CD4-positive, alpha-beta T cell treated with Interleukin-10 for 1 hour (primary cell): Measurements from ENCODE around the gene GPR35.

Source experiments
- DNase-seq: peaks from one replicate; pipeline ENCODE4 v3.0.0-alpha.2; 2020

The GPR35 gene

DNA sequence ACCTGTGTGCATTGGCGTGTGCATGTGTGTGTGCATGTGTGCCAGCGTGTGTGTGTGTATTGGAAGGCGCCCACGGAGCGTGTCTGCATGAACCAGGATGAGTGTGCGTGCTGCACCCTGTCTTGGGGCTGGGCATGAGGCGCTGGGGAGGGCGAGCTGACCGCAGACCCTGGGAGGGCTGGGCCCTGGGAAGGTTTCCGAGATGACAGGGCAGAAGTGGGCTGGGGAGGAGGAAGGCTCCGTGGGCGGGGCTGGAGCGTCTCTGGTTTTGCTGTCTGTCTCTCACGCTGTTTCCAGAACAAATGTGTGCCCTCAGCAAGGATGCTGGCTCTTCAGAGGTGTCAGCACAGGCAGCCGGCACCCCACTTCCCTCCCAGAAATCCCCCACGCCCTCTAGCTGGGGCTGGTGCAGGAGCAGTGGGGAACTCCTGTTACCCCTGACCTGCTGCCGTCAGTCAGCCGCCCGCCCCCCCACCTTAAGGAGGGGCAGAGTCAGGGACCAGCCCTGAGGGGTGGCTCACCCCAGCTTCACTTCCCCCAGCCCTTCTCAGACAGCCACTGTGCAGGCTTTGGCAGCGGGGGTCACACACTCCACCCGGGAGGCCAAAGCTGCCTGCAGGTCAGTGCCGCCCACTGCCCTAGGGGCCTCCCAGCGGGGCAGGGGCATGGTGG is at the start of gene GPR35:
Gene GPR35 (plus strand): TSS at position 531 of the 672 bp plus-strand sequence. CDS start 4,473 bp downstream, outside the sequence.
- peak; percentile 89 for DNase-seq

DNA sequence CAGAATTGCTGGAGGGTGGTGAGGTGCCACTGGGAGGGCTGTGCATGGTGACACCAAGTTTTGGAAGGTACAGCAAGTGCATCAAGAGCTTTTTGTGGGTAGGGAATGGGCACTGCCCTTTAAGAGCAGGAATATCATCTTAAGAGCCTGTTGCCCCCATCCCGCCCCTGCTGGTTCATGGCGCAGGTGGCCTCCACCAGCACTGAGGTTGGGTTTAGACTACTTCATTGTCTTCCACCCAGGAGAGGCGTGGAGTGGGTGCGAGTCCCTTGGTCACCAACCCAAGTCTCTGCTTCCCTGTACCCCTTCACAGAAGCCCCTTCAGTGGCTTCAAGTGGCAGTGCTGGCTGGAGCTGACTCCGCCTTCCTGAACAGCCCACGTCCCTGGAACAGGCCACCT is 49.2 kb upstream of the GPR35 start:
- no peak for DNase-seq

- no peak for DNase-seq
Observed at GRCh38 chr2:240576436-240577205, 48.7 kb upstream of the GPR35 start.

DNA sequence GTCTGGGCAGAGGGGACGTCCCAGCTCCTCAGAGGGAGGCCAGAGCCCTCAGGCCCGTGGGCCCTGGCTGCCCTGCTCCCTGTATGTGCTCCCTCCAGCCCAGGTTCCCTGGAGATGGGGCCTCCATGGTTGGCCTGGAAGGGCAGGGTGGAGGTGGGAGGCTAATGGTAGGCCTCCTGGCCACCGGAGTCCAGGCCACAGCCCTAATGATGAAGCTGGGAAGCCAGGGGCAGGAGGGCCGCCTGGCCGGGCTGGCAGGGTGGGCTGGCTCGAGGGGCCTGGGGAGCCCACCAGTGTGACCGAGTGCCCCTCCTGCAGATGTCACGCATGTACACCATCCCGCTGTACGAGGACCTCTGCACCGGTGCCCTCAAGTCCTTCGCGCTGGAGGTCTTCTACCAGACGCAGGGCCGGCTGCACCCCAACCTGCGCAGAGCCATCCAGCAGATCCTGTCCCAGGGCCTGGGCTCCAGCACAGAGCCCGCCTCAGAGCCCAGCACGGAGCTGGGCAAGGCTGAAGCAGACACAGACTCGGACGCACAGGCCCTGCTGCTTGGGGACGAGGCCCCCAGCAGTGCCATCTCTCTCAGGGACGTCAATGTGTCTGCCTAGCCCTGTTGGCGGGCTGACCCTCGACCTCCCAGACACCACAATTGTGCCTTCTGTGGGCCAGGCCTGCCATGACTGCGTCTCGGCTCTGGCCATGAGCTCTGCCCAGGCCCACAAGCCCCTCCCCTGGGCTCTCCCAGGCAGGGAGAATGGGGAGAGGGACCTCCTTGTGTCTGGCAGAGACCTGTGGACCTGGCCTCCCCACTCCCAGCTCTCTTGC is 47.8 kb upstream of the GPR35 start:
- no peak for DNase-seq

DNA sequence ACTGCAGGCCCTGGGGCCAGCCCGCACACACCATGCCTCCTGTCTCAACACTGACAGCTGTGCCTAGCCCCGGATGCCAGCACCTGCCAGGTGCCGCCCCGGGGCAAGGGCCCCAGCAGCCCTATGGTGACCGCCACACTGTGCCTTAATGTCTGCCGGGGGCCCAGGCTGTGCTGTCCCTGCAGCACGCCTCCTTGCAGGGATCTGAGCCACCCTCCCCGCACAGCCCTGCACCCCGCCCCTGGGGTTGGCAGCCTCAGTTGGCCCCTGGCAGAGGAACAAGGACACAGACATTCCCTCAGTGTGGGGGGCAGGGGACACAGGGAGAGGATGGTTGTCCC is 47.2 kb upstream of the GPR35 start:
- DNase-seq: no peak

DNA sequence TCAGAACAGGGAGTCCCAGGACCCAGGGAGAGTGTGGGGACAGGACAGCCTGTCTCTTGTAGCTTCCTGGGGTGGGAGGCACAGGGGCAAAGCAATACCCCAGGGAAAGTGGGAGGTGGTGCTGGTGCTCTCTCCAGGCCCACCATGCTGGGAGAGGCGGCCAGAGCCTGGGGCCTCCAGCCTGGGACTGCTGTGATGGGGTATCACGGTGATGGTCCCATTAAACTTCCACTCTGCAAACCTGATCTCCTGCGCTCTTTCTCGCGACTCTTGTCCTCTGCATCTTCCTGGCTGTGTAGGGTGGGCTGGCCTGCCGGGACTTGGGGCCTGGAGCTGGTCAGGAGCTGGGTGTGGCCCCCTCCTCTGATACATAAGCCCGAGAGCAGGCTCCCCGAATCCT is 46.8 kb upstream of the GPR35 start:
- DNase-seq: no peak

DNA sequence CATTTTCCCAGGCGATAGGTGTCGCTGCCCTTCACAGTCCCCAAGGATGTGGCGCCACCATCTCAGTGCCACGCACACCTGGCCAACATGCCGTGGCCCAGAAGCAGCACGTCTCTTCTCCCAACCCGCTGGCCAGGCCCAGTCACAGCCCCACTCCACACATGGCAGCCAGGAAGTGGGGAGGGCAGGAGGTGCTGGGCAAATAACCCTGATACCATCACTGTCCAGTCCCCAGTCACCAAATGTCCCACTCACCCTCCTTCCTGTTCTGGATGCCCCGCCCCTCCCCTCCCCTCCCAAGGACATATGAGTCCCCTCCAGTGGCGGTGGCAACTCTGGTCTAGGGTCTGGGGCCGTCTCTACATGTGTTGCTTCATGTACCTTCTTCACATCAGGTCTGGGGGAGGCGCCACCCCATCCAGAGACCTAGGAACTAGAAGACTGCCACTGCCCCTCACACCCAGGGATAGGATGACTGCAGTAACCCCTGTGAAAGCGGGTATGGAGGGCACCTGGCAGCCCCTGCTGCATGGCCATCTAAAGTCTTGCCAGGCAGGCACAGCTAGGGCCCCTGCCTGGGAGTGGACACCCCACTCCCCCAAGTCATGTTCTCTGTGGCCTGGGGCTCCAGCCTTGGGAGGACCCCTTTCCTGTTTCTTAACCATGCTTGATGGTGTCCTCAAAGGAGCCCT is 46.1 kb upstream of the GPR35 start:
- DNase-seq: no peak

DNA sequence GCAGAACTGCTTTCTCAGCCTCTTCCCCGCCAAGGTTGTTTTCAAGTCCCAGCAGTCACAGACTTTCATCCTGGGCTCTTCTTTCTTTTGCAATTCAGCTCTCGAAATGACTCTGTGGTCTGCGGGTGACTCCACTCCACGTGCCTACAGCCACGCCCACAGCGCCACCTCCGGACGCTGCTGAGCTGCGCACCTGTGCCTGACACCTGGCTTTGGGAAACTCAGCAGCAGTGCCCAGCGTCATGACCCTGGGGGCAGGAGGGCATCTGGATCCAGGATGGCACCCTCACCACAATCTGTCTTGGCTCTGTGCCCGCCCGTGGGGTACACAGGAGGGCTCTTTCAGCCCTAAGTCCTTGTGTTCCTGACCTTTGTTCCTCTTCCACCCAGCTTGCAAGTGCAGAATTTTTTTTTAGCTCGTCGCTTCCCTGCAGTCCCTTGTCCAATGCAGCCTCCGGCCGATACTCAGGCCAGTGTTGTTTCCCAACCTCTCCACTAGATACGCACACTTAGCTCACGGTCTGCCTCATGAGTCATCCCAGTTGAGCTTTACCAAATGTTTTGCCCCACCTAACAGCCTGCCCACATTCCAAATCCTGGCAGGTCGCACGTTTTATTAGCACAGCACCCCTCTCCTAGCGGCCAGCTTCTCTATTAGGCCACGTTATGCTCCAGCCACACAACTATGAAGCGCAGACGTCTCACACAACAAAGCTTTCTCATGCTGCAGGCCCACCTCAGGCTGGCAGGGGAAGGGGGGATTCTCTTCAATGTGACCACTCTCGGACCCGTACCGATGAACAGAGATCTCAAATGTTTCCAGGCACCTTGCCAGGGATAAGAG is 45.3 kb upstream of the GPR35 start:
- DNase-seq: peak; percentile 86

DNA sequence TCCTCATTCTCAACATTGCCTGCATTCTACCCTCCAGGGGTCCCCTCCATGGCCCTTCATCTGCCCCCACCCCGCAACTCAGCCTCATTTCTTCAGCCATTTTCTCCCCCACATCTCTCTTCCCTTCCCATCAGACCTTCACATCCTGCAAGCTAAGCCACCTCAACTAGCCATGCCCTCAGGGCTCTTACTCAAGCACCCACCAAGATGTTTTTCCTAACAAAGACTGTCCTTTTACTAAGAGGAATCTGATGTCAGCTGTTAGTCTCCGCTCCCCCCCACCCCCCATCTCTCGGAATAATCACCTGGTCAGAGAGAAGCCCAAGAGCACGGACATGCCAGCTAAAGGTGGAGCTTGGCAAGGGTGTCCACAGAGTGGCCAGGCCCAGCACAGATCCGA is 43.5 kb upstream of the GPR35 start:
- no peak for DNase-seq

- no peak for DNase-seq
Observed at GRCh38 chr2:240582781-240583180, 42.5 kb upstream of the GPR35 start.

DNA sequence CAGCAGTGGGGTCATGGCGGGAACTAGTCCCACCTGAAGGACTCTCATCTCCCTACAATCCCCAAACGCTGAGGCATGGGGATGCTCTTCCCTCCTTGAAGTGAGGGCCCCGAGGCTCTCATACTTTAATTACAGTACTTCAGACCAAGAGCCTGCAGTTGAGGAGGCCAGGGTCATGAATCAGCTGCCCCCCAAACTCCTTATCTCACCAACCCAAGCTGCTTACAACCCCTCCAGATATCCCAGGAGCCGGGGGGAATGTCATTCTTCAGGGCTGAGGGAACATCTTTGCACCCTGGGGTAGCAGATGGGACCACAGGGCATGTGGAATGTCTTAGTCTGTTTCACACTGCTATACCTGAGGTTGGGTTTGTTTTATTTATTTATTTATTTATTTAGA is 41.5 kb upstream of the GPR35 start:
- no peak for DNase-seq

DNA sequence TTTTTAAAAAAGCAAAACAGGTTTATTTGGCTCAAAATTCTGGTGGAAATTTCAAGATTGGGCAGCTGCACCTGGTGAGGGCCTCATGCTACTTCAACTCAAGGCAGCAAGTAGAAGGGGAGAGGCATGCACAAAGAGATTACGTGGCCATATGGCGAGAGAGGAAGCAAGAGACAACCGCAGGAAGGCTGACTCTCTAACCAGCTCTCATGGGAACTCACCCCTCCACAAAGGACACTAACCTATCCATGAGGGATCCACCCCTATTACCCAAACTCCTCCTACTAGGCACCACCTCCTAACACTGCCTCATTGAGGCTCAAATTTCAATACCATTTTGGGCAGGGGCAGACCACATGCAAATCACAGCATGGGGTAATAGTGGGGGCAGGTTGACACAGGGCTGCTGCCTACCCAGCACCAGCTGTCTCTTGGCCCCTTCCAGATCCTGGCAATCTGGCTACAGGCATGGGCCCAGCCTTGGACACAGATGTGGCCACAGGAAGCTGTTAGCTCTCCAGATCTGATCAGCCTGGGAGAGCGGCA is 40.7 kb upstream of the GPR35 start:
- DNase-seq: peak; percentile 6

DNA sequence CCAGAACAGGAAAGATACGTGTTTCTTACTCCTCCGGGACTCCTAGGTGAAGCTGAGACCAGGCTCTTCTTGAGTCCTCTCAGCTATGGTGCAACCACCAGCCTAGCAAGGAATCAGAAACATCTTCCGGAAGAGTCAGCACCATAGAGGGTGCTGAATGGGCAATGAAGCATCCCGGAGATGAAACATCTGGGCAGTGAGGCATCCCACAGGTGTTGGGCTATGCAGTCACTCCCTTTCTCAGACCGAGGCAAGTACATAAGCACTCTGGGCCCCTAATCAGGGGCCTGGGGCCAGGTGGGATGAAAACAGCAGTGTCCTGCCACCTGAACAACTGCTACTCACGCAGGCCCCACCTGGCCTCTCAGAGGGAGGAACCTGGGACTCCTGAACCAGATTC is 40.2 kb upstream of the GPR35 start:
- no peak for DNase-seq

DNA sequence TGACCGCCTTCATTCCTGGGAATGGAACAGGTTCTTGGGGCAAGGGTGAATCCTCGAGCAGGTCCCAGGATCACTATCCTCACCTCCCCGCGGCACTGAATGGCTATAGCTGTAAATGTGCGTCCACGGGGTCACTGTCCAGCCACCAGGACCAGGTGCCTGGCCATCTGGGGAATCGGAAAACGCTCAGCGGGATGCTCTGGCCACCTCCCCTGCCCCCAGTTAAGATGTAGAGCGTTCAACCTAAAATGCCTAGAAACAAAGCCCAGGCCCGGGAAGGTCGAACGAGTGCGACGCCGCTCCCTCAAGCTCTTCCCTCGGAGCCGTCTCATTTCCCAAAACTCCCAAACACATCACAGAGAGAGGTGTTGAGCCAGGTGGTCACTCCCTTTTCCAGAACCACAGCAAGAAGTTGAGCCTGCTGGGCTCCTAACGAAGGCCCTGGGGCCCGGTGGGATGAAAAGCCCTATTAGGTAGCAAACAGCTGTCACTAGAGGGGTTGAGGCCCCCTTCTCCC is 39.5 kb upstream of the GPR35 start:
- no peak for DNase-seq

DNA sequence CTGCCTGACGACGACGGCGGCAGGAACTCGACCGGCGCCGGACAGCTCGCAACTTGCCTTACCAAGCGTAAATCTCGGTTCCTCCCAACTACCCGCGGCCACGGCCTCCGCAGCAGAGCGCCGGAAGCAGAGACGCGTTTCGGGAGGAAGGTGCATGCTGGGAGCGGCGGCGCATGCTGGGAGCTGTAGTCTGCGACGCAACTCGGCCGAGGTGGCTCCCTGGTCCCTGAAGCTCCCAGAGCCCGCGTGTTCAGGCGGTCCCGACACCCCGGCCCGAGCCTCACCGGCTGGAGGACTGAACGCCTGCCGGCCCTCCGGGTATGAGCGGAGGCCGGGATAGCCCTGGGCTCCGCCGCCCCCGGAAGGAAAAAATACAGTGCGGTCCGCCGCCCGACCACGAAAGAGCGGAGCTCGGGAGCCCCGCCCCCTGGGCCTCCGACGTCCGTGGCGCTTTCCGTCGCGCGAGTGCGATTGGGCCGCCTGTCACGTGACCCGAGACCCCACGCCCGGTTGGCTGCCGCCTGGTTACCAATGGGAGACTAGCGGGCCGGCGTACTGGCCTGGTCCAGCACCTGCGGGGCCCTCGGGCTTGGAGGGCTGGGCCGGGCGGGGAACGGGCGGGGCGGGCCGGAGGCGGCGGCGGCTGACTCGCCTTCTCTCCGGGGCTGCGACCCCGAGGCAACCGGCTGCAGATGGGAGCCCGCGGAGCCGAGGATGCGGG is 38.9 kb upstream of the GPR35 start, which contains the start of gene CAPN10:
Gene CAPN10 (plus strand): TSS at position 537 of the 721 bp plus-strand sequence. CDS start 178 bp downstream, at position 715.
- DNase-seq: peak; percentile 96

DNA sequence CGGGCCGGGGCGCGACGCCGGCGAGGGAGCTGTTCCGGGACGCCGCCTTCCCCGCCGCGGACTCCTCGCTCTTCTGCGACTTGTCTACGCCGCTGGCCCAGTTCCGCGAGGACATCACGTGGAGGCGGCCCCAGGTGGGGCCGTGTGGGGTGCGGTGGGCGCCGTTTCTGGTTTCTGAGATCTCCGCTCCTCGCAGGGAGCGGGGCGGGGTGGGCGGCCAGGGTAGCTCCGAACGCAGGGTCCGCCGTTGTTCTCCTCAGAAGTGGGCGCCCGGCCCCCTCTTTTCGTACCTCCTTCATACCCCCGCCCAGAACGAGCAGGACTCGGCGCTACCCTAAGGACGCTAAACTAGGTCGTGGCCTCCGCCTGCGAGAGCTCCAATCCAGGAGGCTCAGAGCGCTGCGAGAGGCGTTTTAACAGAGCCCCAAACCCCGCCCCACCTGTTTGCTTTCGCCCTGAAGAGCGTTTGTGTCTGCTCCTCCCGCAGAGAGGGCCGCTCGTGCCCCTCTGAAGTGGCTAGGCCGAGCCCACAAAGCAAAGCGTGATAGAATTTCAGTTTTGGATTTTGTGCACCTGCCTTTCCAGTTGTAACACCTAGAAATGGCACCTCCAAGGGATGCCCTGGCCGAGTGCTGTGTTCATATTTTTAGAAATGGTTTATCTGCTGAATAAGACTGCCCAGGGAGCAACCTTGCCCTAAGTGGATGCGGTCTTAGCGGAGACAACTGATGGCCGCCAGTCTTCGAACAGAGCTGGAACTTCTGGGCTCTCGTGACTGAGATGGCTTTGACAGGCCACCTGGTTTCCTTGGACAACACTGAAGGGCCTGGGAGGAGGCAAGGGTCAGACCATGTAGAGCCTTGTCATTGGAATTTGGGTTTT is 38.1 kb upstream of the GPR35 start:
- DNase-seq: peak; percentile 56

GRCh38 chr2:240588006-240588655 is 37.1 kb upstream of the GPR35 start:
- no peak for DNase-seq

DNA sequence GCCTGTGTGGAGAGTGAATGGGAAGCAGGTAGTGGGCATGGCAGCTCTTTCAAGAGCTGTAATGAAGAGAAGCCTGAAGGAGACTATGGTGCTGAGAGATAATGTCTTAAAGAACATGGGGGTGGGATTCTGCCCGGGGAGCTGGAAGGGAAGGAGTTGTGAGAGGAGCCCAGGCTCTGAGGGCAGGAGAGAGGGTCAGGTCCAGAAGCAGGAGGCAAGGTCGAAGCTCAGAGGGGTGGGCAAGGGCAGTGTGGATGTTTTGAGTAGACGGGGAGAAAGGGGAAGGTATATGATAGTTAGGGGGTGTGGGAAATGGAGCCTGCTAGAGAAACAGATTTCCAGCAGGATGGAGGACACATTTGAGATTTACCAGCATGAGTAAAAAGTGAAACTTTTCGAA is 36.6 kb upstream of the GPR35 start:
- DNase-seq: no peak

GRCh38 chr2:240589375-240589774 is 35.9 kb upstream of the GPR35 start:
- no peak for DNase-seq
